ENCODE results near the gene LRMDA.

DNA sequence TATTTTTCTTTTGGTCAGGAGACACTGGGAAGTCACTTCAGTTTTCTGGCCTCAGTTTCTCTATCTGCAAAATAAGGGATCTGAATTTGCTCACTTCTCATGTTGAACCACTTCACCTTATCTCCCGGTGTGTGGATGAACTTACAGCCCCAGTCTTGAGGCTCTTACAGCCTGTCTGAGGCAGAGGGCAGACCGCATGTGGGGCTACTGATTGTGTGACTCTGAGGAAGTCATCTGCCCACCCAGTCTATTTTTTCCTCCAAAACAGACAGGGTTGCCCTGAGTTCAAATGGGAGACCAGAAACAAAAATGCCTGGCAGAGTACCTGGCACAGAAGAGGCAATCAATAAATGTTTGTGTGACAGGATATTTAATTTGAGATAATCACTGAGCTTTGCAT, 78.3 kb downstream of the LRMDA start:
- TF ChIP-seq, protein P1, sequence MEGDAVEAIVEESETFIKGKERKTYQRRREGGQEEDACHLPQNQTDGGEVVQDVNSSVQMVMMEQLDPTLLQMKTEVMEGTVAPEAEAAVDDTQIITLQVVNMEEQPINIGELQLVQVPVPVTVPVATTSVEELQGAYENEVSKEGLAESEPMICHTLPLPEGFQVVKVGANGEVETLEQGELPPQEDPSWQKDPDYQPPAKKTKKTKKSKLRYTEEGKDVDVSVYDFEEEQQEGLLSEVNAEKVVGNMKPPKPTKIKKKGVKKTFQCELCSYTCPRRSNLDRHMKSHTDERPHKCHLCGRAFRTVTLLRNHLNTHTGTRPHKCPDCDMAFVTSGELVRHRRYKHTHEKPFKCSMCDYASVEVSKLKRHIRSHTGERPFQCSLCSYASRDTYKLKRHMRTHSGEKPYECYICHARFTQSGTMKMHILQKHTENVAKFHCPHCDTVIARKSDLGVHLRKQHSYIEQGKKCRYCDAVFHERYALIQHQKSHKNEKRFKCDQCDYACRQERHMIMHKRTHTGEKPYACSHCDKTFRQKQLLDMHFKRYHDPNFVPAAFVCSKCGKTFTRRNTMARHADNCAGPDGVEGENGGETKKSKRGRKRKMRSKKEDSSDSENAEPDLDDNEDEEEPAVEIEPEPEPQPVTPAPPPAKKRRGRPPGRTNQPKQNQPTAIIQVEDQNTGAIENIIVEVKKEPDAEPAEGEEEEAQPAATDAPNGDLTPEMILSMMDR (IDR thresholded peaks at IDR 0.05): no peak
- TF ChIP-seq EZH2 (IDR thresholded peaks at IDR 0.05; ENCODE audit: borderline replicate concordance, insufficient read depth, low read depth, low read length, poor library complexity, severe bottlenecking): no peak
